Endothelial cell of umbilical vein (primary cell): ENCODE measurements around the gene DMWD. TPM values are rescaled to one million over a fixed set of nuclear protein-coding genes. Genes with fewer than 3 reads are reported as not detected.

Experiments
- BruUV-seq: library from RNA; stranded (reverse); fragments of 400-500 nt; replicated peaks from 2 replicates; lab custom pipeline; 2021; lab: Mats Ljungman, UMichigan
- CTCF ChIA-PET: fragments of 300-600, 350-600 bp; sonication (Branson Sonifier 250); formaldehyde crosslinking; loops from one replicate; lab custom pipeline; 2021; ENCODE audit warnings: antibody characterized with exemption, inconsistent platforms; lab: Charles Lee
- POLR2A ChIA-PET: fragments of 300-600, 350-600 bp; sonication (Branson Sonifier 250); formaldehyde crosslinking; loops from one replicate; lab custom pipeline; 2021; ENCODE audit warnings: antibody characterized with exemption, inconsistent platforms; lab: Charles Lee
- DNase-seq: peaks from one replicate; pipeline ENCODE4 v3.0.0-alpha.2; 2011; ENCODE audit warnings: low read depth, low spot score
- FAIRE-seq: peaks from 2 replicates; lab custom pipeline; 2011; peaks lifted over from hg19 to GRCh38; lab: Jason Lieb, UNC
- H2AFZ ChIP-seq: 2 replicates; pipeline ENCODE4 v1.6.0; 2012; ENCODE audit warnings: low read depth, low read length, control low read depth, inconsistent platforms
- H3K27ac ChIP-seq: 2 replicates; pipeline ENCODE4 v1.5.1; 2011; ENCODE audit warnings: low read depth, mild to moderate bottlenecking, control low read depth, low read length, moderate library complexity; ENCODE audit not compliant: insufficient read depth
- H3K27me3 ChIP-seq, 2 experiments: 2 replicates each; pipeline versions ENCODE4 v1.6.0 to v1.6.1; 2011; ENCODE audit warnings: low read length in 2 of 2, mixed read lengths in 1 of 2; ENCODE audit not compliant: control insufficient read depth in 2 of 2, insufficient read depth in 2 of 2
- H3K36me3 ChIP-seq, 2 experiments: 2 replicates in 1 of 2; 3 replicates in 1 of 2; pipeline ENCODE4 v1.5.1; 2011; ENCODE audit warnings: low read length in 2 of 2, mild to moderate bottlenecking in 1 of 2, moderate library complexity in 1 of 2; ENCODE audit not compliant: control insufficient read depth in 2 of 2, insufficient read depth in 2 of 2; ENCODE audit errors: extremely low read depth in 1 of 2
- H3K4me1 ChIP-seq: 3 replicates; pipeline ENCODE4 v1.5.1; 2011; ENCODE audit warnings: mild to moderate bottlenecking, low read length; ENCODE audit not compliant: control insufficient read depth, insufficient read depth; ENCODE audit errors: extremely low read depth
- H3K4me2 ChIP-seq: 2 replicates; pipeline ENCODE4 v1.6.1; 2011; ENCODE audit warnings: low read length, control low read depth, mixed read lengths; ENCODE audit not compliant: insufficient read depth
- H3K4me3 ChIP-seq, 3 experiments: fragments of 200-600 bp in 1 of 3; sonication (generic), shearing (Covaris generic) in 1 of 3; replicated peaks in 1 of 3; 2 replicates each; pipeline ENCODE4 v1.5.1; 2011 to 2016; ENCODE audit warnings: control low read depth in 3 of 3, low read length in 3 of 3, mild to moderate bottlenecking in 2 of 3, inconsistent platforms in 1 of 3, low read depth in 1 of 3, moderate library complexity in 1 of 3; ENCODE audit not compliant: insufficient read depth in 1 of 3
- H3K79me2 ChIP-seq: 2 replicates; pipeline ENCODE4 v1.6.0; 2012; ENCODE audit warnings: low read length, inconsistent platforms; ENCODE audit not compliant: control insufficient read depth, insufficient read depth
- H3K9ac ChIP-seq: replicated peaks from 2 replicates; pipeline ENCODE3; 2011; ENCODE audit warnings: low read length, control low read depth; ENCODE audit not compliant: insufficient read depth; ENCODE audit errors: extremely low read depth
- H3K9me1 ChIP-seq: replicated peaks from 3 replicates; pipeline ENCODE4 v1.6.0; 2011; ENCODE audit warnings: mild to moderate bottlenecking, low read length; ENCODE audit not compliant: control insufficient read depth, insufficient read depth; ENCODE audit errors: extremely low read depth
- H3K9me3 ChIP-seq: replicated peaks from 2 replicates; pipeline ENCODE4 v1.5.1; 2012; ENCODE audit warnings: low read length, inconsistent platforms; ENCODE audit not compliant: control insufficient read depth, insufficient read depth
- H4K20me1 ChIP-seq: replicated peaks from 2 replicates; pipeline ENCODE3; 2011; ENCODE audit warnings: mild to moderate bottlenecking, low read length; ENCODE audit not compliant: control insufficient read depth, insufficient read depth; ENCODE audit errors: extremely low read depth
- CTCF ChIP-seq, 2 donors: IDR thresholded peaks; 1 replicate in 1 of 2; 2 replicates in 1 of 2; pipeline ENCODE4 v1.5.1; 2011; ENCODE audit warnings: low read length in 2 of 2, mild to moderate bottlenecking in 2 of 2, moderate library complexity in 2 of 2, control low read depth in 1 of 2, inconsistent platforms in 1 of 2, low read depth in 1 of 2; ENCODE audit not compliant: insufficient read depth in 1 of 2; ENCODE audit errors: extremely low read depth in 1 of 2
- EZH2 ChIP-seq: IDR thresholded peaks from 2 replicates; pipeline ENCODE4 v1.6.1; 2012; ENCODE audit warnings: borderline replicate concordance, low read depth, mild to moderate bottlenecking, moderate library complexity, low read length, inconsistent platforms; ENCODE audit not compliant: severe bottlenecking
- FOS ChIP-seq: IDR thresholded peaks from 2 replicates; pipeline ENCODE4 v1.6.1; 2011; ENCODE audit warnings: mild to moderate bottlenecking, low read length, moderate library complexity, borderline replicate concordance; ENCODE audit not compliant: insufficient read depth
- GATA2 ChIP-seq: IDR thresholded peaks from 2 replicates; pipeline ENCODE4 v1.7.0; 2011; ENCODE audit warnings: low read depth, mild to moderate bottlenecking, moderate library complexity, mixed read lengths, low read length; ENCODE audit not compliant: insufficient read length, insufficient read depth
- JUN ChIP-seq: IDR thresholded peaks from 2 replicates; pipeline ENCODE4 v1.6.1; 2011; ENCODE audit warnings: borderline replicate concordance, low read depth; ENCODE audit not compliant: insufficient read length, insufficient read depth
- MYC ChIP-seq: IDR thresholded peaks from one replicate; pipeline ENCODE4 v1.6.1; 2011; ENCODE audit warnings: mild to moderate bottlenecking, low read depth, low read length
- POLR2A ChIP-seq: IDR thresholded peaks from 2 replicates; pipeline ENCODE4 v1.6.1; 2012; ENCODE audit warnings: low read depth, mild to moderate bottlenecking, control low read depth, low read length
- POLR2AphosphoS5 ChIP-seq: IDR thresholded peaks from 2 replicates; pipeline ENCODE4 v1.6.1; 2012; ENCODE audit warnings: low read depth, mild to moderate bottlenecking, control low read depth, low read length, moderate library complexity; ENCODE audit not compliant: insufficient read depth
- dilution Hi-C: fragments of 300-500 bp; cut with MboI; formaldehyde crosslinking; loops from one replicate; pipeline ENCODE4 v1.15.0; 2019; ENCODE audit warnings: low sequenced_read_pairs; ENCODE audit not compliant: extremely low pct_ligation_motif_present
- intact Hi-C: fragments of 100-400 bp; cut with micrococcal nuclease; formaldehyde crosslinking; loops from one replicate; pipeline ENCODE4 v1.10.0; 2022
- polyA plus RNA-seq, 4 experiments: library from polyadenylated mRNA; depleted of rRNA in 3 of 4; stranded (reverse) in 3 of 4; unstranded in 1 of 4; fragments of >200 nt; gene quantifications; 2 replicates each; pipeline versions ENCODE4 v1.2.1 to v1.2.3, GENCODE V29; 2011 to 2012; ENCODE audit warnings: missing spikeins in 1 of 4
- total RNA-seq: library from RNA; stranded (reverse); gene quantifications from 2 replicates; pipeline ENCODE4 v1.2.3, GENCODE V29; 2021
- TF ChIP-seq, protein P1 (sequence below): IDR thresholded peaks from 2 replicates; pipeline ENCODE4 v1.6.1; 2011; ENCODE audit not compliant: insufficient read depth, insufficient read length

DMWD gene
- total and polyA plus RNA-seq, 2 donors (not counting 3 experiments of a cell fraction or from before 2014, with no cell fraction given) = 36.9 to 81.1 TPM

- no peaks in the 10 kb centered on the region for H3K9me3 ChIP-seq
- H3K27ac ChIP-seq = no peak overlapping the region
- no peaks in the 10 kb centered on the region for H3K79me2 ChIP-seq
- no peak for FAIRE-seq
- H3K4me2 ChIP-seq = no peak overlapping the region
- no peaks in the 10 kb centered on the region for H4K20me1 ChIP-seq
- BruUV-seq = no TSS peak
- no peaks in the 10 kb centered on the region for H3K36me3 ChIP-seq
- TF ChIP-seq EZH2 = no peak
- no peak for TF ChIP-seq POLR2A
- TF ChIP-seq MYC = no peak
- TF ChIP-seq, protein P1, sequence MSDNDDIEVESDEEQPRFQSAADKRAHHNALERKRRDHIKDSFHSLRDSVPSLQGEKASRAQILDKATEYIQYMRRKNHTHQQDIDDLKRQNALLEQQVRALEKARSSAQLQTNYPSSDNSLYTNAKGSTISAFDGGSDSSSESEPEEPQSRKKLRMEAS = no peak
- TF ChIP-seq JUN = no peak
- TF ChIP-seq FOS = no peak
- TF ChIP-seq CTCF (IDR thresholded peaks at IDR 0.05; ENCODE audit: extremely low read depth in 1 of 2, insufficient read depth in 1 of 2, low read depth in 1 of 2, low read length in 2 of 2) = no peak
- no peak for TF ChIP-seq GATA2
- TF ChIP-seq POLR2AphosphoS5 = no peak
- no peak for DNase-seq
- no peak overlapping the region for H2AFZ ChIP-seq
- H3K9me1 ChIP-seq = no peaks in the 10 kb centered on the region
- CTCF ChIA-PET = interaction anchor here (1.1 to 1.4 kb wide), 3 partner anchors 13 to 43 kb away, joined by 3 to 5 read pairs (median 4); partner anchors contain the start of genes DMWD and SIX5
- POLR2A ChIA-PET = interaction anchor here (0.9 kb wide), 1 partner anchor 42 kb away, joined by 3 read pairs; no protein-coding TSS in a partner anchor
- H3K9ac ChIP-seq = no peak overlapping the region
- no peak overlapping the region for H3K4me3 ChIP-seq
- dilution Hi-C loops = no loop called here
- H3K4me1 ChIP-seq = peaks cover 22% of the 10 kb centered on the region
- intact Hi-C loops = no loop called here
- H3K27me3 ChIP-seq = no peaks in the 10 kb centered on the region
These were observed 19.7 kb upstream of the DMWD start for GRCh38 chr19:45812297-45812696.
